Sigmoid colon (tissue), 3 donors: ENCODE measurements around the gene SLC6A19.

Experiments used
- POLR2A ChIP-seq, 2 donors: fragments of 450-650 bp; IDR thresholded peaks; one replicate each; pipeline ENCODE4 v1.6.1; 2016; ENCODE audit warnings: antibody characterized with exemption in 2 of 2, mild to moderate bottlenecking in 2 of 2, moderate library complexity in 2 of 2
- TF ChIP-seq, protein P1 (sequence below), 4 experiments: fragments of 450-650 bp in 3 of 4; fragments of 200-600 bp in 1 of 4; IDR thresholded peaks; one replicate each; pipeline ENCODE4 v1.5.1; 2016 to 2019; ENCODE audit warnings: antibody characterized with exemption in 4 of 4, mild to moderate bottlenecking in 3 of 4, moderate library complexity in 2 of 4

DNA sequence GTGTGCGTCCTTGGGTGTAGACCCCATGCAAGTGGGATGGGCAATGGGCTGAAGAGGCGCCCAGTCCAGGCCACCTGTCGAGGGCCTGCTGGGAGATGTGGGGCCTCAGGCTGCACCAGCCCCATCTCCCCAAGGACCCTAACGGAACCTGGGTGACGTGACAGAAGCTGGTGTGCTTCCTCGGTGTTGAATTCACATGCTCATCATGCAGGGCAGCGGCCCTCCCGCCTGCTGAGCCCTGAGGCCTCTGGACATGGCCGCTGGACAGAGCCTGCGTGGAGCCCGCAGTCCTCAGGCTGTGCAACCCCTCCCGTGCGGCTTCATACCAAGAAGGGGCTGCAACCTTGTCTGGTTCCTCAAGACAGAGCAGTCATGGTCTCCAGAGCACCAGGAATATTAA is 66.7 kb downstream of the SLC6A19 start:
- TF ChIP-seq, protein P1, sequence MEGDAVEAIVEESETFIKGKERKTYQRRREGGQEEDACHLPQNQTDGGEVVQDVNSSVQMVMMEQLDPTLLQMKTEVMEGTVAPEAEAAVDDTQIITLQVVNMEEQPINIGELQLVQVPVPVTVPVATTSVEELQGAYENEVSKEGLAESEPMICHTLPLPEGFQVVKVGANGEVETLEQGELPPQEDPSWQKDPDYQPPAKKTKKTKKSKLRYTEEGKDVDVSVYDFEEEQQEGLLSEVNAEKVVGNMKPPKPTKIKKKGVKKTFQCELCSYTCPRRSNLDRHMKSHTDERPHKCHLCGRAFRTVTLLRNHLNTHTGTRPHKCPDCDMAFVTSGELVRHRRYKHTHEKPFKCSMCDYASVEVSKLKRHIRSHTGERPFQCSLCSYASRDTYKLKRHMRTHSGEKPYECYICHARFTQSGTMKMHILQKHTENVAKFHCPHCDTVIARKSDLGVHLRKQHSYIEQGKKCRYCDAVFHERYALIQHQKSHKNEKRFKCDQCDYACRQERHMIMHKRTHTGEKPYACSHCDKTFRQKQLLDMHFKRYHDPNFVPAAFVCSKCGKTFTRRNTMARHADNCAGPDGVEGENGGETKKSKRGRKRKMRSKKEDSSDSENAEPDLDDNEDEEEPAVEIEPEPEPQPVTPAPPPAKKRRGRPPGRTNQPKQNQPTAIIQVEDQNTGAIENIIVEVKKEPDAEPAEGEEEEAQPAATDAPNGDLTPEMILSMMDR (IDR thresholded peaks at IDR 0.05), result no peak
- no peak for TF ChIP-seq POLR2A (IDR thresholded peaks at IDR 0.05)
